GM15510 (cell line): Measurements from ENCODE around the gene CARS1.
A peak's percentile ranks its signal among the peaks of the same experiment; 100 is the strongest.

ENCODE experiments used
- POLR2A ChIP-seq: IDR thresholded peaks from 3 replicates; pipeline ENCODE4 v1.6.1; 2011; ENCODE audit warnings: borderline replicate concordance; ENCODE audit not compliant: insufficient read length; ENCODE audit errors: extremely low read depth

The CARS1 gene

DNA sequence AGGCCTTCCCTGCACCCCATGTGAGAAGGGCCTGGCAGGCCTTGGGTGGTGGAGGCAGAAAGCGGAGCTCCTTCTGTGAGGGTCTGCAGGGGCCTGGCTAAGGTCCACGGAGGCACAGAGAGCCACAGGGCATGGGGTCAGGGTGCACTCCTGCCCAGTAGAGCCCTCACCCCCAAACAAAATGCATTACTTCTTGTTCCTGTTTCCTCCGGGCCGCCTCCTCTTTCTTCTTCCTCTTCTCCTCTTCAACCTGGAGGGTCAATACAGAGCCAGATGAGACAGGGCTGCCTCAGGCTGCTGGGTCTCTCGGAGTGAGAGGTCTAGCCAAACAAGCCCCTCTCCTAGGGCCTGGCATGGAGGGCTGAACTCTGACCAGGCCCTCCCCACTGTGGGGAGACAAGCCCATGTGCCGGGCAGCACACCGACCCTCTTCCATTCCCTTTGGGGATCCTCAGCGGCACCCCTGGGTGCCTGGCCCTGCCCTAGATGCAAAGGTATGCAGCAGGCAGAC lies 54.8 kb downstream of the CARS1 start:
- TF ChIP-seq POLR2A, result no peak

DNA sequence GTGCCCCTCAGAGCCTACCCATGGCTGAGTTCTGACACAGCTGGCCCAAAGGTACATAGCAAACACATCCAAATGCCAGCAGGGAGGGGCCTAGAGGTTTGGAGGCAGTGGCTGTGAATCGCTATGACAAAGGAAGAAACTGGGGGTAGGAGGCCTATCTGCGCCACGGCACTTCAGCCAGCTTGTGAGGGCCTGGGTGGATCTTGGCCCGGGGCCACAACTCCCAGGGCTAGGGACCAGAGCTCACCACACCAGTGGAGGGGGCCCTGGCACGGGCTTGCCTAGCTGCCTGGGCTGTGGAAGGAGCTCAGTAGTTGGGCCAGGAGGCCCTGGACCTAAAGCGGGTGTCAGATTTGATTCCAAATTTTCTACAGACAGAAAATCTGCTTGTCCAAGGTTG lies 55.7 kb downstream of the CARS1 start:
- no peak for TF ChIP-seq POLR2A

DNA sequence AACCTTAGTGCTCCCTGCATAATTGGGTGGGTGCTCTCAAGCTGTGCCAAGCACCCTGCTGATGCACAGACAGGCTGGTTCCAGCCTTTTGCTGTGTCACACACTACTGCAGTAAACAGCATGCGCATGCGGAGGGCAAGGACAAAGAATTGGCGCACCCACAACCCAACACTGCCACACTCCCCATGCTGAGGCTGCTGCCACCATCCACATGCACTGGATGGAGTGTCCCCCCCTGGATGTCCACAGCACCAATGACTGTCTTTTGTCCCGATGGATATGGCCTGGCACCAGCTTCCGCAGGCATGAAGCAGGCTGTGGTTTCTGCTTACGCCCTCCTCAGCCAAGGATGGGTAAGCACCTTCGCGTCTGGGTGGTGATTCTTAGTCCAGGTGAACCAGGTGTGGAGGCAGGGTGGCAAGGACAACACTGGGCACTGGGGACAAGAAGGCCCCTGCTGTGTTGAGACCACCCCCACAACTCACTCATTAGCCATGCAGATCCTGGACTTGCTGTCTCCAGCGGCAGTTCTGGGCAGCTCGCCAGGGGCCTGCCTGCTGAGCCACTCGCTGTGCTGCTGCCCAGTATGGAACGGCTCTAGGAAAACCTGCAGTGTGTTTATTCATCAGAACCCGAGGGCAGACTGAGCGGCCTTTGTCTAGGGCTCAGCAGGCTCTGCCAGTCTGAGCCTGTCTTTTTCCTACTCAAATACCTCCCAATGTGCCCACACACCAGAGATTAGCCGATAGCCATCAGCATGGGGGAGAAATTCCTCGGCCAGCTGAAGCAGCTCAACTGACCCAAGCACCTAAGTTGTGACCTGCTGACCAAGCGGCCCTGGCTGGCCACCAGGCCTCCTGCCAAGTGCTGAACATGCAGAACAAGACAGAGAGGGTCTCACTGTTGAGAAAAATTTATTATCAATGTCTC lies 56.9 kb downstream of the CARS1 start:
- TF ChIP-seq POLR2A, result no peak

DNA sequence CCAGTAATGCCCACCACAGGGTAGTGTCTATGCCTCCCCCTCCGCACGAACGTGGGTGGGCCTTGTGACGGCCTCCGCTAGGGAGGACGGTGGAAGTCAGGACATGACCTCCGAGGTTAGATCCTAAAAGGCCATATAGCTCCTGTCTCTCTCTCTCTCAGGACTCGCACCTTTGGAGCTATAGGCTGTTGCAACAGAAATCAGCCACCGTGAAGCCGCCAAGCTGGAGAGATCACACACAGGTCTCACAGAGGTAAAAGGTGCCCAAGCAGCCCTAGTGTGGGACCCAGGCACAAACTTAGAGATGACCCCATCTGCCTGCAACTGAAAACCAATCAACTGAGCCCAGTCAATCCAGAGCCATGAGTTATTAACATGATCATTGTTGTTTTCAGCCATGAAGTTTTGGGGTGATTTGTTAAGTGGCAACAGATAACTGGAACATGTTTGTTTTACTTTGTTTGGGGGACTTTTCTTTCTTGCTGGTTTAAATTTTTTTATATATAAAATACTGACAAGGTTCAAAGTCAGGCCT lies 57.7 kb downstream of the CARS1 start:
- no peak for TF ChIP-seq POLR2A

DNA sequence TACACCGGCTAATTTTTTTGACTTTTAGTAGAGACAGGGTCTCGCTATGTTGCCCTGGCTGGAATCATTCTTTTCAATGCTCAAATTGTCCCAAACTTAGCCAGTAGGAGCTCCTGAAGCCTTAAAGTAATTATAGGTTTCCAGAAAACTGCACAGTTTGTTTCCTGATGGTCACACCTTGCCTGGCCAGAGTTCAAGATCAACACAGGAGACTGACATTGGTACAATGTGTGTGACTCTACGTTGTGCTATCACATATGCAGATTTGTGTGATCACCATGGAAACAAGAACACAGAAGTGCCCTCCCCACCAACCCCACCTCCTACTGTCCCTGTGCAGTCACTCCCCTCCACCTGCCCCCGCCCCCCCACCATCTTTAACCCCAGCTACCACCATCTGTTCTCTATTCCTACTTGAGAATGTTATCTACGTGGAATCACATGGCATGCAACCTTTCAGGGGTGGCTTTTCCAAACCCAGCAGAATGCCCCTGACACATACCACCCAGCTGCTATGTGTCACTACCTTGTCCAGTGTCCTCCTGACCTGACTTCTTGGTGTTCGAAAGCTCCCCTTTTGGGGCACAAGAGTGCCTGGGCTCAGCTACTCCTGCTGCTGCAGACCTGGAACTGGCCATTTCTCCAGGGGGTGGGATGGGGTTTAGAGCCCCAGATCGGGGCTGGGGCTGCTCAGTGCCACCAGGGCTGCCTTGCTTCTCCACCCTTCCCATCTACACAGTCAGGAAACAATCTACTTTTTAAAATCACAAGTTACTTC lies 59.0 kb downstream of the CARS1 start:
- TF ChIP-seq POLR2A, result no peak

DNA sequence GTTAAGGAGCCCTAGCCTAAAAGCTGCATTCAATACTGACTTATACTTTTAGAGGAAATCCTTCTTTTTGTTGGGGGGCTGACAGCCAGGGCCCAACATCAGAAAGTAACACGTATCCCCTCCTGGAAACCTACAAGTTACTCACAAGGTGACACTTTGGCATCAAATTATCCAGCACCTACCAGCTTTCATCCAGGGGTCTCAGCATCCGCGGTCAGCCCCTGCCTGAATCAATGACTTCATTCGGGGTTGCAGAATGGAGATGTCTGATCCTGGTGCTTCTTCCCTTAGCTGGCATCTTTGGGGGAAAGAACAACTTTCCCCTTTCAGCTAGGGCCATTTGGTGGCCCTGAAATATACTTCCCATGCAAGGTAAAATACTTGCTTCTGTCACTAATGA lies 59.8 kb downstream of the CARS1 start:
- TF ChIP-seq POLR2A, result no peak

DNA sequence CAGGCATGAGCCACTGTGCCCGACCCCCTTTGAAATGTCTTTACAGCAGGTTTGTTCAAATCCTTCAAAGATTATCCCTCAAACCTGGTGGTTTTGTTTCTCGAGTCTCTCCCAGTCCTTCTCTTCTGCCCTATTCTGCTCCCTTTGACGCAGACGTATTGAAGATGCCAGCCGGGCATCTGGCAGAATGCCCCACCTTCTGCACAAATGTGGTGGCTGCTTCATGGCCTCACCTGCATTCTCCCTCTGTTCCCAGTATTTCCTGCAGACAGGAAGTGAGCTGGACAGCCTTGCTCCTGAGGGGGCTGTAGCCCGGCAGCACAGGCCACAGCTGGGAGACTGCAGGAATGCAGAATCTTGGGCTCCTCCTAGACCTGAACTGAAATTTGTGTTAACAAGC lies 60.2 kb downstream of the CARS1 start:
- TF ChIP-seq POLR2A, result no peak

DNA sequence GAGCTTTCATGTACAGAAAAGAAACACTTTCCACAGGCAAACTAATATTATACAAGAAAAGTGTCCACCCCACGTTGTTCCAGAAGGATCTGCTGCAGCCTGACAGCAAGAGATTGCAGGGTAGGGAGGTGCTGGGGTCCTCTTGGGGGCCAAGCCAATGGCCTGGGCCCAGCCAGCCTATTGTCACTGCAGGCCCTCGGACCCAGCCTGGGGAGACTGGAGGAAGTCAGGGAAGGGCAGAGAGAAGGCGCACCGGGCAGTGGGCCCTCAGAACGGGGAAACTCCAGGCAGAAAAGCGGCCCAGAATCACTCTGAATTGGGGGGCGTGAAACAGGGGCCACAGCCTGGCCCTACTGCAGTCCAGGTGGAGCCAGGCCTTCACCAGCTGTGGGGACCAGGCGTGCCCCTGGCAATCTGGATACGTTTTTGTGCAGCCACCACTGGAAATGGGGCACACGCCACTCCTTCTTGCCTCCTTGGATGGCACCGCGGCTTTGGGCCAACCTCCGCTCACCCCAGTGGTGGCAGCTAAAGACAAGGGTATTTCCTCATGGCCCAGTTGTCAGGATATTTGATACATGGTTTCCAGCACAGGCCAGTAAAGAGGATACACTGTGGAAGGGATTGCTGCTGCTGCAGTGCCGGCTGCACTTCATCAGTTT lies 61.2 kb downstream of the CARS1 start:
- TF ChIP-seq POLR2A, result no peak

DNA sequence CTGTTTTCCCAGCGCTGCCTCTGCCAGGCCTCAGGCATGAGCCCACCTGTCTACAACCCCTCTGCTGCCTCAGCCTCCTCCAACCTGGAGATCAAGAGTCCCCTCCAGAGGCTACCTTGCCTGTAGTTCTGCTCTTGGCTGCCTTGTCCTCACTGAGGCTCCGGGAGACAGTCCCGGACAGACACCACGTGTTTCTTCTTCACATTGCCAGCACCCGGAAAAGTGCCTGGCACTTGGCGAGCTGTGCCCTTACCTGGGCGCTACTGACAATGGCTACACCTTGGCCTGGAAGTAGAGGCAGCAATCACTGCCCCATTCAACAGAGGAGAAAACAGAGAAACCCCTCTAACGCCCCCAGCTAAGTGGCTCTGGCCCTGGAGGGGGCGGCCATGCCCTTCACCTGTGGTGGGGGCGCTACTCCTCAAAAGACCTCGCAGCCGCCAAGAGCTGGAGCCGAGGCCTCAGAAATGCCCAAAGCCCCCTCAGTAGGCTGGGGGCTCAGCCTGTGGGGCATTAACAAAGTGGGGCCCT lies 62.1 kb downstream of the CARS1 start:
- no peak for TF ChIP-seq POLR2A

DNA sequence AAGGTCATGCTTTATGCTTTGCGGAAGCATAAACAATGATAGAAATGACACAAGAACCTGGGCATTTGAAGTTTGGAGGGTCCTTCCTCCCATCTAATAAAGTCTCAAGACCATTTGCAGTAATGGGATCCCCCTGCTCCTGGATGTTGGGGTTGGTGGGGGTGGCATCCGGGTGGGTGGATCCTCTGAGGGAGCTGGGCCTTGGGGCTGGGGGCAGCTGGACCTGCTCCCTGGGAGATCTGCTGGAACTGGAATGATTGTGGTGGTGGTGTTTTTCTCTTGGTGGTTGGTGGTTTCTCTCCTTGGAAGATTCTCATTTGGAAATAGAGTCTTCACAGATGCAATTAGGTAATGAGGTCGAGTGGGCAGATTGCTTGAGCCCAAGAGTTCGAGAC lies 62.9 kb downstream of the CARS1 start:
- TF ChIP-seq POLR2A, result no peak

DNA sequence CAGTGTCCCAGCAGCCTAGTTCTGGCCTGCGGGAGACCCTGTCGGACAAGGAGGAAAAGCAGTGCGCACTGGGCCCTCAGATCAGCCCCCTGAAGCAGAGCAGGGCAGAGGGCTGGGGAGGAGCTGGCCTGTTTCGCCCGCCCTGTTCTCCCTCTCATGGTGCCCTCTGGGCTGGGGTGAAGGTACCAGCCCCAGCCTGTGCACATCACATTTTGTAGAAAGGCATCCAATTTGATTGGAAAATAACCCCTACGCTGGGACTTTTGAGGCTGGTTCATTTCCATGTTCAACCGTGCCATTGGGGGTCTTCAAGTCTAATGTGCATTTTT lies 64.3 kb downstream of the CARS1 start:
- TF ChIP-seq POLR2A, result no peak

DNA sequence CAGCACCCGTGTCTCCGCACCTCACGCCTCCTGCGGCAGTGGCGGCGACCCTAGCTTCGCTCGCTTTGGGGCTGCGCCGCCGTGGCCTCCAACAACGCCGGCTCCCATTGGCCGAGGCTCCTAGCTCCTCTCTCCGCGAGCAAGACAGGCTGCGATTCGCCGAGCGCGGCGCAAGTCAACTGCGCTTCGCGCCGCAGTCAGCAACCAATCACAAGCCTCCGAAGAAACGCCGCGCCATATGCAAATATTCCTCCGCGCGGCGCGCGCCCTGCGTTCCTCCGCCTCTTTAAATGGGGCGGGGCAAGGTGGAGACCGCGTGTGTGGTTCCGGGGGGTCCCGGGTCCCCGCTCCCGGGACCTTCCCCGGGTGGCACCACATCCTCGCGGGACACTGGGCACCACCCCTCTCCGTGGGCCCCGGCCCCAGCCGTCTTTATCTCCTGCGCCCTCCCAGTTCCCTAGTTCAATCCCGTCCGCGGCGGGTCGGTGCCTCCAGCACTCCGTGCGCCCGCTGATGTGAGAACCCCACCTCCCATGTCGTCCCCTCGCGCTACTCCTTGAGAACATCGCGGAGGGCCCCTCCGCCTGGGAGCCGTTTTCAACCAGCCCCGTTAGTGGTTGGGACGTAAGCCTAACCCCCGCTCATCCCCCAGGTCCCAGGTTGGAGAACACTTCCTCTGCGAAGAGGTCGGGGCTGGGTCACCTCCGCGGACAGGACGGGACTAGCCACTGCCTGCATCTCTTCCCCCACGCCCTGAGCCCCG lies 64.8 kb downstream of the CARS1 start, which contains the start of gene NAP1L4:
TSS of gene NAP1L4 (minus strand) at position 96 of the 763 bp plus-strand sequence. CDS start 13,109 bp downstream, outside the sequence.
- peak; percentile 76 for TF ChIP-seq POLR2A

DNA sequence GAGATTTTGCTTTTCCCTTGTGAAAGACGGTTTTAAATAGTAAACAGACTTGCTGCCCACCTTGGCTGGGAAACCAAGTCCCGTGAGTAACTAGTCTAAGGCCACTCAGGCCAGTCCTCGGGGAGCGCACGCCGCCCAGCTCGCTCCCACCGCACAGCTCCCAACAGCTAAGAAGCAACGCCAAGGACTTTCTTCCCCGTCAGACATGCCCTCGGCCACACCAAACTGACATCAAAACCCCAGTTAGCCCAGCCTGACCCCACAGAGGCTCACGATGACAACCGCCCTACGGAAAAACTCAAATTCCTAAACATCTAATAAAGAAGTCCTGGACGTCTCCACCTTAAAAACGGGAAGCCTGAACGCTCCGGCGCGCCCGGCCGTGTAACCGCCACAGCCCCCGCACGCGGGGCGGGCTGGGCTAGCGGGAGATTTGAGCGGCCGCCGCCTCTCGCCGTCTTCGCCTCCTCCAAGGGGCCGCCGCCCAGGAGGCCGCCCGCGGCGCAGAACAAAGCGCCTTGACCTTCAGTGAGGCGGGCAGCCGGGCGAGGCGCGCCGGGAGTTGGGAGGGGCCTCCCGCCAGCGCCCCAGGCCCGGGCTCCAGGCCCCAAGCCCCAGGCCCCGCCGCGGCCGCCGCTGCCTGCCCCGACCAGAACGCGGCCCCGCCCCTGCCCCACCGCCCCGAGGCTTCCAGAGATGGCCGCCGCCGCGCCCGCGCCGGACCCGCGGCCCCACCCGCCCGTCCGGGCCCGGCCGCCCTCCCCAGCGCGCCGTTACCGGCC lies 65.6 kb downstream of the CARS1 start:
- no peak for TF ChIP-seq POLR2A

DNA sequence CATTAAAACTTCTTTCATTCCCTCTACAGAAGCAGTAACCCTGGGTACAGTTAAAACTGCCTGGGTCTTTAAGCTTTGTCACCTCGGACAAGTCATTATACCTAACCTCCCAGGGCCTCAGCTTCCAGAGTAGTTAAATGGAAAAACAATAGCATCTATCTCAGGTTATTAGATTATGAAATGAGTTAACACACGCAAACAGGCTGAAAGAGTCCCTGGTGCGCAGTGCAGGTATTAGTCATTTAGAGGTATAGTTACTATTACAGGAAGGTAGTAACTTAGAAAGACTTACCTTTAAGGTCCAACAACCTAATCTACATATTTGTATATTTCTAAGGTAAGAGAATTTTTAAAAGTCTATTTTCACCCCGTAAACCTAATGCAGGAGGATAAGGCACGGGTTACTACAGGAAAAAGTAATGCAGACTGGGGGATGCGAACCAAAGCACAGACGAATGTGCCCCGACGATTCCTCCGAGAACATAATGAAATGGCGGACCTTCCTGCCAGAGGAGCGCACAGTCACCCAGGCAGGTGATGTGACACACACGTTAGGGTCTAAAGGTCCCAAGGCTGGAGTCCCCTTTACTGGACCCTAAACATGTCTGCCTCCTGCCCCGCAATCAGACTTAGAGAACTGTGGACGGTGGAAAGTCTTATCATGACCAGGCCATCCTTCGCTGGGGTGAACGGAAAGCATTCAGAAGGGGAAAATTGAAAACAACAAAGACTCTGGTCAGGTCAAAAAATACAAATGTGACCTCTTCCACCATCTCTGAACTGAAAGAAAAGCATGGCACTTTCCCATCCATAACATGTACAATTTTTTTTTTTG lies 66.4 kb downstream of the CARS1 start:
- no peak for TF ChIP-seq POLR2A
